AG10803 (cell line): ENCODE results near the gene FUNDC2.
A peak's percentile ranks its signal among the peaks of the same experiment; 100 is the strongest.

Experiments
- DNase-seq: peaks from one replicate; pipeline ENCODE4 v3.0.0; 2010; ENCODE audit warnings: low read depth
- H3K4me3 ChIP-seq: 2 replicates; pipeline ENCODE4 v1.5.1; 2011; ENCODE audit warnings: mild to moderate bottlenecking, low read length, control low read depth
- TF ChIP-seq, protein P1 (sequence below): conservative IDR thresholded peaks from 2 replicates; pipeline ENCODE4 v1.5.1; 2011; ENCODE audit warnings: mild to moderate bottlenecking, low read length, control low read depth, inconsistent platforms

The FUNDC2 gene

DNA sequence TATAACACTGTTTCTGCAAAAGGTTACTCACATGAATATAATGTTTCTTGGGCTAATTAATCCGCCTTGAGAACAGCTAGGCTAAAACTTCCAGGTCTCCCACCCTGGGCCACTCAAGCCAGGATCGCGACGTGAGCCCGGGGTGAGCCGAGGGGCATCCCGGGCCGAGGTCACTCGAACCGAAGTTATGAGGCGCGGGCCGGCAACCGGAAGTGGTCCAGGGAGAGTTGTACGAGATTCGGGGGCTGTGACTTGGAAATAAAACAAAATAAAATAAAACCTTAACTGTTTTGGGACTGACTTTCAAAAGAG lies 44.0 kb downstream of the FUNDC2 start:
- TF ChIP-seq, protein P1, sequence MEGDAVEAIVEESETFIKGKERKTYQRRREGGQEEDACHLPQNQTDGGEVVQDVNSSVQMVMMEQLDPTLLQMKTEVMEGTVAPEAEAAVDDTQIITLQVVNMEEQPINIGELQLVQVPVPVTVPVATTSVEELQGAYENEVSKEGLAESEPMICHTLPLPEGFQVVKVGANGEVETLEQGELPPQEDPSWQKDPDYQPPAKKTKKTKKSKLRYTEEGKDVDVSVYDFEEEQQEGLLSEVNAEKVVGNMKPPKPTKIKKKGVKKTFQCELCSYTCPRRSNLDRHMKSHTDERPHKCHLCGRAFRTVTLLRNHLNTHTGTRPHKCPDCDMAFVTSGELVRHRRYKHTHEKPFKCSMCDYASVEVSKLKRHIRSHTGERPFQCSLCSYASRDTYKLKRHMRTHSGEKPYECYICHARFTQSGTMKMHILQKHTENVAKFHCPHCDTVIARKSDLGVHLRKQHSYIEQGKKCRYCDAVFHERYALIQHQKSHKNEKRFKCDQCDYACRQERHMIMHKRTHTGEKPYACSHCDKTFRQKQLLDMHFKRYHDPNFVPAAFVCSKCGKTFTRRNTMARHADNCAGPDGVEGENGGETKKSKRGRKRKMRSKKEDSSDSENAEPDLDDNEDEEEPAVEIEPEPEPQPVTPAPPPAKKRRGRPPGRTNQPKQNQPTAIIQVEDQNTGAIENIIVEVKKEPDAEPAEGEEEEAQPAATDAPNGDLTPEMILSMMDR, result no peak
- no peak for DNase-seq
- H3K4me3 ChIP-seq, result peak overlapping the region; percentile 66

DNA sequence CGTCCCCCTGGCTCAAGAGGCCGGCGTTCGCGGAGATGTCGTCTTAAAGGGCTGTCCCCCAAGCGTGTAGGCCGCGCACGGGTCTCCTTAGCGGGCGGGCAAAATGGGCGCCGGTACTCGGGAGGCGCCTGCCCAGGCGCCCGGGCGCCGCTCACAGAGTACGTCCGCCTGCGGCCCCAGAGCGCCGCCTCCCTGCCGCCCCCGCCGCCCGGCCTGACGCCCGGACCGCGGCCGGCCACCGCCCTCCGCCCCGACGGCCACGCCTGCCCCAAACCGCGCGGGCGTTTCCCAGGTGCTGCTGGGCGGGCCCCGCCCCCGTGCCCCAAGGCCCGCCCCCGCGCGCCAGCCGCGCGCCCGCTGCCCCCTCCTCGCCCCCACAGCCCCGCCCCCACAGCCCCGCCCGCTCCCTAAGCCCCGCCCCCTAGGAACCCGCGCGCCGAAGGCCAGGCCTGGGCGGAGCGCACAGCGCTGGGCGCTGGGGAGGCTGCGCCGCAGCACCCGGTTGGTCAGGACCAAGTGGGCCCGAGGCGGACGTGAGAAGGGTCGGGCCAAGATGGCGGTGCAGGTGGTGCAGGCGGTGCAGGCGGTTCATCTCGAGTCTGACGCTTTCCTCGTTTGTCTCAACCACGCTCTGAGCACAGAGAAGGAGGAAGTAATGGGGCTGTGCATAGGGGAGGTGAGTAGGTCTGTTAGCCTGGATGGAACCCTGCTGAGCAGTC lies 44.5 kb downstream of the FUNDC2 start, which contains the start of the genes BRCC3, CMC4 and MTCP1:
TSS of gene BRCC3 (plus strand) at position 534 of the 719 bp plus-strand sequence. CDS start at position 554, 20 bp downstream.
TSS of gene CMC4 (minus strand) at position 162 of the 719 bp plus-strand sequence. CDS start 7,113 bp downstream, outside the sequence.
TSS of gene MTCP1 (minus strand) at position 162 of the 719 bp plus-strand sequence. CDS start 5,126 bp downstream, outside the sequence.
- H3K4me3 ChIP-seq, result peak within 1 kb of the TSS; percentile 75
- TF ChIP-seq, protein P1, result no peak
- DNase-seq, result peak; percentile 74

DNA sequence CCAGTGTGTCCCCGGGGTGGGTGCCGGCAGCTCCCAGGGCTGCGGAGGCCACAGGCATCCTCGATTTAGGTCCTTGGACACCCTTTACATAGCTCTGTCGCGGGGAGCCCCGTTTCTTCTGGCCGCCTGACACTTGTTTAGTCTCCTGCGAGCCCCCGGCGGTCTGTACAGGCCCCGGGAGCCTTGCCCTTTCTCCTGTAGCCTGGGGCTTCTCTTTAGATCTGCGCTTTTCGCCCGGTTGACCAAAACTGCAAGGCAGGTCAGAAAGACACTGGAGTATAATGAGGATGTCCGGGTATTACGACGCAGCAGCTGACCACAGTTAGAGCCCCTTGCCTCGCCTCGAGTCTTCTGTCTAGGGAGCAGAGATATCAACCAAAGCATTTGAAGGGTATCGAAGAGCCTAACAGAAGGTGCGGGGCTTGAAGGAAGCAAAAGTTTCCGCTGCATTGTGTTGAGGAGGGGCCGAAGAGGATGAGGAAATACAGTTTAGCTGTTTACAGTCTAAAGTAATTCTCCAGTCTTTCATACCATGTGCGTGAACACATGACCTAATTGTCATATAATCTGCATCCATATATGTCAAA lies 45.1 kb downstream of the FUNDC2 start:
- TF ChIP-seq, protein P1, result no peak
- H3K4me3 ChIP-seq, result peak overlapping the region; percentile 75
- DNase-seq, result no peak

DNA sequence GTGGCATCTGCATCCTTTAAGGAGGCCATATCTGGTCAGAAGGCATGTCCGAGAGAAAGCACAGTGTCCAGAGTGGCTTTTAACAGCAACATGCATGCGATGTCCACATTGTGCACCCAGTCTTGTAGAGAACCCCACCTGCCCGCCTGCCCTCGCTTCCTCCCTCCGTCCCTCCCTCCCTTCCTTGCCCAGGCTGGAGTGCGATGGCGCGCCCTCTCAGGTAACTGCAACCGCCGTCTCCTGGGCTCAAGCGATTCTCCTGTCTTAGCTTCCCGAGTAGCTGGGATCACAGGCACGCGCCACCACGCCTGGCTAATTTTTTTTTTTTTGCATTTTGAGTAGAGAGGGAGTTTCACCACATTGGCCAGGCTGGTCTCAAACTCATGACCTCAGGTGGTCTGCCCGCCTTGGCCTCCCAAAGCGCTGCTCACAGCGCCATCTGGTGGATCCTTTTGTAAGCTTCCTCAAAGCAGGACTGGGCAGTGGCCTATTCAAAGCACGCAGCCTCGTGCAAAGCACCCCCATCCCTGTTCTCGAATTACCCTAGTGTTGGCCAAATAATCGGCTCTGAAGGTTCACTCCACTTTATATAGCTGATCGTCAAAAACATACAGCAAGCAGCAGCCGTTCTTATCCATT lies 59.7 kb downstream of the FUNDC2 start:
- TF ChIP-seq, protein P1, result peak; percentile 52
- peak; percentile 17 for DNase-seq
- no peak overlapping the region for H3K4me3 ChIP-seq

DNA sequence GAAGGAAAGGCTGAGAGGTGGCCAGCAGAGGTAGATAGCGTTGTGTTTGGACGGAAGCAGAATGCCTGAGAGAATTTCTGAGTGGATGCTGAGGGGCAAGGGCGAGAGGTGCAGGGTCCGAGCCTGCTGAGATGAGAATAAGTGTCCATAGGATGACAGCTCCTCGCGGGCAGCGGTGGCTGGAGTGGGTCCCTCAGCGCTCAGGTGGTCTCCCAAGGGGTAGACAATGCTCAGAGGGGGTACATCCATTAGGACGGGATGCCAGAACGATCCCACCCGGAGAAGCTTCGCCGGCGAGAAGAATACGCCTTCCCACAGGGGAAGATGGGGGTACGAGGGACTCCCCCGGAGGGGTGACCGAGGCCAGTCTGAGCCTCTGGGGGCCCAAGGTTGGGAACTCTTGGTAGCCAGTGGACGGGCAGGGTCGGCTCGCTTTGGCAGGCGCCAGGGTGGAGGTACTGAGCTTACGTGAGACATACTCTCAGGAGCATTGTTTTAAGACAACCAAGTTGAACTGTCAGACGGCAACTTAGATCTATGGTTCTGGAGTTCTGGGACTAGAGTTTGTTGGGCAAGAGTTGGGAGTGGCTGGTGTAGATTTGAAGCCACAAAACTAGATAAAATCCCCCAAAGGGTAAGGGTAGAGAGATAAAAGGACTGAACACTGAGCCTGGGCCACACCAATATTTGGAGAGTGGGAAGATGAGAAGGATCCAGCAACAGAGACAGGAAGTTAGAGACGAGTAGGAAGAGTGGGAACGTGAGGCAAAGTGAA lies 60.5 kb downstream of the FUNDC2 start:
- DNase-seq, result no peak
- TF ChIP-seq, protein P1, result no peak
- no peak overlapping the region for H3K4me3 ChIP-seq

DNA sequence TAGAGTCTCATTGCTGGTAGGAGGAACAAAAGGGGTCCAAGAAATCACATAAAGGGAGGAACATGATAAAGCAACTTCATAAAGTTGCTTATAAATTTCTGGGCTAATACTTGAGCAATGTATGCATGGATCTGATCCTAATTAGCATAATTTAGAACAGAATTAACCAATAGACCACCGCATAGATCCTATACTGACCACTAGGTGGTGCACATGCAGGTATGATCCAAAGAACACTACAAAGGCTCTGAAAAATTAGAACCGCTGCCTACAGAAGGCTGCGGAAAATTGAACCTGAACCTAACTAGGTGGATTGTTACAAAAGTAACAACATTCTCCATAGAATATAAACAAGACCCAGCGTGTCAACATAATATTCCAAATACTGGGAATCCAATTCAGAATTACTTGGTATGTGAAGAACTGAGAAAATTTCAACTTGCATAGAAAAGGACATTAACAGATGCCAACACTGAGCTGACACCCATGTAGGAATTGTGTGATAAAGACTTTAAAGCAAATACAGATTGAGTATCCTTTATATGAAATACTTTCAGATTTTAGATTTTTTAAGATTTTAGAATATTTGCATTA lies 67.9 kb downstream of the FUNDC2 start:
- peak; percentile 16 for DNase-seq
- no peak overlapping the region for H3K4me3 ChIP-seq
- TF ChIP-seq, protein P1, result peak; percentile 63
